HEK293 (cell line): Measurements from ENCODE around the gene AVL9.

Experiments used
- CTCF ChIA-PET: fragments of 350-600 bp; formaldehyde crosslinking; extraction: SDS; loops from one replicate; lab custom pipeline; 2021; ENCODE audit warnings: antibody characterized with exemption; lab: Yijun Ruan, JAX
- POLR2A ChIA-PET: fragments of 300-600 bp; formaldehyde crosslinking; extraction: SDS; loops from one replicate; lab custom pipeline; 2020; ENCODE audit warnings: antibody characterized with exemption, inconsistent platforms; lab: Yijun Ruan, JAX
- H3K27ac ChIP-seq: fragments of 200-500 bp; sonication (Bioruptor generic); 2 replicates; pipeline ENCODE4 v1.5.1; 2014; ENCODE audit warnings: low read depth, low read length, control low read depth, inconsistent platforms; ENCODE audit errors: extremely low read depth
- H3K36me3 ChIP-seq, 2 experiments: fragments of 200-500 bp in 1 of 2; sonication (Bioruptor generic) in 1 of 2; 1 replicate in 1 of 2; 2 replicates in 1 of 2; pipeline ENCODE4 v1.5.1; 2014 to 2017; ENCODE audit warnings: inconsistent platforms in 2 of 2, low read length in 2 of 2; ENCODE audit not compliant: control insufficient read depth in 2 of 2, insufficient read depth in 1 of 2
- H3K4me1 ChIP-seq: fragments of 200-500 bp; sonication (Bioruptor generic); 2 replicates; pipeline ENCODE4 v1.5.1; 2014; ENCODE audit warnings: mild to moderate bottlenecking, low read length, inconsistent platforms; ENCODE audit not compliant: control insufficient read depth, insufficient read depth
- H3K4me3 ChIP-seq: 2 replicates; pipeline ENCODE4 v1.5.1; 2011; ENCODE audit warnings: low read depth, mild to moderate bottlenecking, control low read depth, low read length, moderate library complexity
- H3K9me3 ChIP-seq: fragments of 200-500 bp; sonication (Bioruptor generic); 2 replicates; pipeline ENCODE4 v1.5.1; 2014; ENCODE audit warnings: low read depth, low read length, inconsistent platforms; ENCODE audit not compliant: control insufficient read depth, insufficient read depth
- EGR2 ChIP-seq: fragments of 450-650 bp; formaldehyde crosslinking; IDR thresholded peaks from 2 replicates; pipeline ENCODE4 v1.5.1; 2016; ENCODE audit warnings: low read depth, missing biosample characterization, missing genetic modification characterization
- GLIS1 ChIP-seq: fragments of 450-650 bp; formaldehyde crosslinking; IDR thresholded peaks from 2 replicates; pipeline ENCODE4 v1.5.1; 2016; ENCODE audit warnings: missing biosample characterization, missing genetic modification characterization
- IKZF3 ChIP-seq: fragments of 450-650 bp; IDR thresholded peaks from 2 replicates; pipeline ENCODE4 v1.5.0; 2018; ENCODE audit warnings: missing biosample characterization, mild to moderate bottlenecking, missing genetic modification characterization, moderate library complexity
- KLF7 ChIP-seq: fragments of 450-650 bp; formaldehyde crosslinking; IDR thresholded peaks from 2 replicates; pipeline ENCODE4 v1.5.1; 2016; ENCODE audit warnings: missing biosample characterization, missing genetic modification characterization, borderline replicate concordance
- KLF8 ChIP-seq: fragments of 450-650 bp; formaldehyde crosslinking; IDR thresholded peaks from 2 replicates; pipeline ENCODE4 v1.5.1; 2016; ENCODE audit warnings: missing biosample characterization, missing genetic modification characterization
- KLF9 ChIP-seq: fragments of 450-650 bp; formaldehyde crosslinking; IDR thresholded peaks from 2 replicates; pipeline ENCODE4 v1.5.1; 2016; ENCODE audit warnings: missing biosample characterization, missing genetic modification characterization, low read depth
- REST ChIP-seq: fragments of 450-650 bp; formaldehyde crosslinking; IDR thresholded peaks from 2 replicates; pipeline ENCODE4 v1.5.1; 2016; ENCODE audit warnings: missing biosample characterization, missing genetic modification characterization
- SCRT2 ChIP-seq: fragments of 450-650 bp; formaldehyde crosslinking; IDR thresholded peaks from 2 replicates; pipeline ENCODE4 v1.5.1; 2016; ENCODE audit warnings: missing biosample characterization, missing genetic modification characterization
- SP7 ChIP-seq: fragments of 450-650 bp; formaldehyde crosslinking; IDR thresholded peaks from 2 replicates; pipeline ENCODE4 v1.5.1; 2016; ENCODE audit warnings: missing biosample characterization, missing genetic modification characterization
- YY2 ChIP-seq: fragments of 450-650 bp; formaldehyde crosslinking; IDR thresholded peaks from 2 replicates; pipeline ENCODE4 v1.5.1; 2016; ENCODE audit warnings: missing biosample characterization, missing genetic modification characterization
- ZBTB21 ChIP-seq: fragments of 450-650 bp; formaldehyde crosslinking; IDR thresholded peaks from 2 replicates; pipeline ENCODE4 v1.5.1; 2017; ENCODE audit warnings: missing biosample characterization, missing genetic modification characterization
- ZFHX2 ChIP-seq: fragments of 450-650 bp; formaldehyde crosslinking; conservative IDR thresholded peaks from 2 replicates; pipeline ENCODE4 v1.5.1; 2016; ENCODE audit warnings: missing biosample characterization, missing genetic modification characterization
- ZFP69B ChIP-seq: fragments of 450-650 bp; formaldehyde crosslinking; IDR thresholded peaks from 2 replicates; pipeline ENCODE4 v1.5.1; 2016; ENCODE audit warnings: missing biosample characterization, missing genetic modification characterization
- ZIC2 ChIP-seq: fragments of 450-650 bp; formaldehyde crosslinking; IDR thresholded peaks from 2 replicates; pipeline ENCODE4 v1.5.1; 2016; ENCODE audit warnings: missing biosample characterization, missing genetic modification characterization
- ZNF112 ChIP-seq: fragments of 450-650 bp; formaldehyde crosslinking; IDR thresholded peaks from 2 replicates; pipeline ENCODE4 v1.5.0; 2017; ENCODE audit warnings: missing biosample characterization, missing genetic modification characterization
- ZNF121 ChIP-seq: fragments of 450-650 bp; formaldehyde crosslinking; IDR thresholded peaks from 2 replicates; pipeline ENCODE4 v1.5.1; 2016; ENCODE audit warnings: missing biosample characterization, missing genetic modification characterization
- ZNF404 ChIP-seq: fragments of 450-650 bp; formaldehyde crosslinking; IDR thresholded peaks from 2 replicates; pipeline ENCODE4 v1.5.1; 2017; ENCODE audit warnings: missing biosample characterization, missing genetic modification characterization
- ZNF449 ChIP-seq: fragments of 450-650 bp; formaldehyde crosslinking; IDR thresholded peaks from 2 replicates; pipeline ENCODE4 v1.5.1; 2017; ENCODE audit warnings: missing biosample characterization, mild to moderate bottlenecking, missing genetic modification characterization, moderate library complexity
- ZNF513 ChIP-seq: fragments of 450-650 bp; IDR thresholded peaks from 2 replicates; pipeline ENCODE4 v1.5.1; 2018; ENCODE audit warnings: missing biosample characterization, missing genetic modification characterization
- ZNF626 ChIP-seq: fragments of 450-650 bp; sonication (Bioruptor Pico); formaldehyde crosslinking; IDR thresholded peaks from 2 replicates; pipeline ENCODE4 v1.5.1; 2018; ENCODE audit warnings: missing biosample characterization, missing genetic modification characterization, inconsistent platforms
- ZNF701 ChIP-seq: fragments of 450-650 bp; formaldehyde crosslinking; IDR thresholded peaks from 2 replicates; pipeline ENCODE4 v1.5.1; 2016; ENCODE audit warnings: missing biosample characterization, missing genetic modification characterization
- ZNF76 ChIP-seq: fragments of 450-650 bp; formaldehyde crosslinking; IDR thresholded peaks from 2 replicates; pipeline ENCODE4; 2016; ENCODE audit warnings: low read depth, missing biosample characterization, missing genetic modification characterization, borderline replicate concordance
- ZSCAN16 ChIP-seq: fragments of 450-650 bp; formaldehyde crosslinking; IDR thresholded peaks from 2 replicates; pipeline ENCODE4 v1.5.1; 2016; ENCODE audit warnings: missing biosample characterization, missing genetic modification characterization
- ZXDB ChIP-seq: fragments of 450-650 bp; formaldehyde crosslinking; IDR thresholded peaks from 2 replicates; pipeline ENCODE4 v1.5.1; 2016; ENCODE audit warnings: missing biosample characterization, missing genetic modification characterization
- TF ChIP-seq, protein P1 (sequence below): fragments of 450-650 bp; formaldehyde crosslinking; IDR thresholded peaks from 2 replicates; pipeline ENCODE4 v1.5.1; 2016; ENCODE audit warnings: missing biosample characterization, missing genetic modification characterization
- TF ChIP-seq, protein P2 (sequence below): fragments of 450-650 bp; formaldehyde crosslinking; IDR thresholded peaks from 2 replicates; pipeline ENCODE4 v1.5.1; 2016; ENCODE audit warnings: missing biosample characterization, missing genetic modification characterization
- TF ChIP-seq, protein P3 (sequence below): sonication (generic); formaldehyde crosslinking; IDR thresholded peaks from 2 replicates; pipeline ENCODE4 v1.8.1; 2022; ENCODE audit warnings: mild to moderate bottlenecking, moderate library complexity, missing genetic modification reagents

AVL9 gene

GRCh38 chr7:32495298-32496051 lies at the start of gene AVL9:
Gene AVL9, plus strand, starts transcription at chr7:32495489. Its CDS starts 221 bp downstream, at chr7:32495710.
- ChIA-PET CTCF (no interaction called here), POLR2A (interaction anchor here (0.6 to 1.7 kb wide), 13 partner anchors 9 to 1427 kb away, joined by 3 to 12 read pairs (median 4); partner anchors contain the start of gene NT5C3A)
- H3K36me3 ChIP-seq = no peaks in the 10 kb centered on the region
- no peaks in the 10 kb centered on the region for H3K9me3 ChIP-seq
- peak within 1 kb of the TSS; percentile 94 for H3K4me3 ChIP-seq
- no peaks in the 10 kb centered on the region; the same call in 1 of the 2 replicates for H3K4me1 ChIP-seq
- H3K27ac ChIP-seq = peak within 1 kb of the TSS; percentile 97
- TF ChIP-seq KLF8 (peak; percentile 66; the same call in 1 of the 2 replicates), ZNF513 (tag by site-specific recombination) (no peak), SCRT2 (tag by site-specific recombination) (no peak), ZXDB (peak; percentile 49), ZFP69B (tag by site-specific recombination) (no peak; the same call in 1 of the 2 replicates), ZFHX2 (tag by site-specific recombination) (peak; percentile 50), ZSCAN16 (tag by site-specific recombination) (no peak), KLF7 (tag by site-specific recombination) (no peak), IKZF3 (tag by site-specific recombination) (no peak), ZNF112 (no peak), ZNF404 (tag by site-specific recombination) (no peak), SP7 (tag by site-specific recombination) (peak; percentile 44), ZIC2 (tag by site-specific recombination) (peak; percentile 57), EGR2 (tag by site-specific recombination) (peak; percentile 50), YY2 (tag by site-specific recombination) (no peak), ZNF449 (tag by site-specific recombination) (0 out of 2 replicates have a peak, but pooled peaks have one; percentile 10), KLF9 (tag by site-specific recombination) (peak; percentile 35; the same call in 1 of the 2 replicates), ZBTB21 (no peak), ZNF76 (tag by site-specific recombination) (peak; percentile 52; the same call in 1 of the 2 replicates), ZNF626 (tag by site-specific recombination) (no peak), ZNF121 (tag by site-specific recombination) (no peak), REST (tag by site-specific recombination) (no peak), ZNF701 (no peak), GLIS1 (tag by site-specific recombination) (peak; percentile 95)
- TF ChIP-seq, protein P1, sequence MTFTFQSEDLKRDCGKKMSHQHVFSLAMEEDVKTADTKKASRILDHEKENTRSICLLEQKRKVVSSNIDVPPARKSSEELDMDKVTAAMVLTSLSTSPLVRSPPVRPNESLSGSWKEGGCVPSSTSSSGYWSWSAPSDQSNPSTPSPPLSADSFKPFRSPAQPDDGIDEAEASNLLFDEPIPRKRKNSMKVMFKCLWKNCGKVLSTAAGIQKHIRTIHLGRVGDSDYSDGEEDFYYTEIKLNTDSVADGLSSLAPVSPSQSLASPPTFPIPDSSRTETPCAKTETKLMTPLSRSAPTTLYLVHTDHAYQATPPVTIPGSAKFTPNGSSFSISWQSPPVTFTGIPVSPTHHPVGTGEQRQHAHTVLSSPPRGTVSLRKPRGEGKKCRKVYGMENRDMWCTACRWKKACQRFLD (tag by site-specific recombination) = 0 out of 2 replicates have a peak, but pooled peaks have one; percentile 12
- TF ChIP-seq, protein P2, sequence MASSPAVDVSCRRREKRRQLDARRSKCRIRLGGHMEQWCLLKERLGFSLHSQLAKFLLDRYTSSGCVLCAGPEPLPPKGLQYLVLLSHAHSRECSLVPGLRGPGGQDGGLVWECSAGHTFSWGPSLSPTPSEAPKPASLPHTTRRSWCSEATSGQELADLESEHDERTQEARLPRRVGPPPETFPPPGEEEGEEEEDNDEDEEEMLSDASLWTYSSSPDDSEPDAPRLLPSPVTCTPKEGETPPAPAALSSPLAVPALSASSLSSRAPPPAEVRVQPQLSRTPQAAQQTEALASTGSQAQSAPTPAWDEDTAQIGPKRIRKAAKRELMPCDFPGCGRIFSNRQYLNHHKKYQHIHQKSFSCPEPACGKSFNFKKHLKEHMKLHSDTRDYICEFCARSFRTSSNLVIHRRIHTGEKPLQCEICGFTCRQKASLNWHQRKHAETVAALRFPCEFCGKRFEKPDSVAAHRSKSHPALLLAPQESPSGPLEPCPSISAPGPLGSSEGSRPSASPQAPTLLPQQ (tag by site-specific recombination) = peak; percentile 42
- TF ChIP-seq, protein P3, sequence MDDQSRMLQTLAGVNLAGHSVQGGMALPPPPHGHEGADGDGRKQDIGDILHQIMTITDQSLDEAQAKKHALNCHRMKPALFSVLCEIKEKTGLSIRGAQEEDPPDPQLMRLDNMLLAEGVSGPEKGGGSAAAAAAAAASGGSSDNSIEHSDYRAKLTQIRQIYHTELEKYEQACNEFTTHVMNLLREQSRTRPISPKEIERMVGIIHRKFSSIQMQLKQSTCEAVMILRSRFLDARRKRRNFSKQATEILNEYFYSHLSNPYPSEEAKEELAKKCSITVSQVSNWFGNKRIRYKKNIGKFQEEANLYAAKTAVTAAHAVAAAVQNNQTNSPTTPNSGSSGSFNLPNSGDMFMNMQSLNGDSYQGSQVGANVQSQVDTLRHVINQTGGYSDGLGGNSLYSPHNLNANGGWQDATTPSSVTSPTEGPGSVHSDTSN (CRISPR knock-in tag) = peak; percentile 89
